GM12873 (cell line): ENCODE measurements around the gene ATXN3L.

Experiments used
- CTCF ChIP-seq: IDR thresholded peaks from 2 replicates; pipeline ENCODE4 v1.5.1; 2012; ENCODE audit warnings: low read depth, mild to moderate bottlenecking, moderate library complexity, low read length, control low read depth; ENCODE audit not compliant: insufficient read depth; ENCODE audit errors: missing control alignments

The ATXN3L gene

GRCh38 chrX:13281289-13281688, 38.6 kb downstream of the ATXN3L start:
- TF ChIP-seq CTCF = no peak

GRCh38 chrX:13279279-13280018, 40.4 kb downstream of the ATXN3L start:
- TF ChIP-seq CTCF = no peak

- TF ChIP-seq CTCF = no peak
Observed at GRCh38 chrX:13277539-13277938, 42.3 kb downstream of the ATXN3L start.

- TF ChIP-seq CTCF = no peak
Observed at GRCh38 chrX:13276991-13277390, 42.9 kb downstream of the ATXN3L start.

- TF ChIP-seq CTCF = no peak
Observed at GRCh38 chrX:13275031-13275430, 44.8 kb downstream of the ATXN3L start.

GRCh38 chrX:13272426-13272825, 47.4 kb downstream of the ATXN3L start:
- TF ChIP-seq CTCF = no peak

GRCh38 chrX:13271511-13271910, 48.3 kb downstream of the ATXN3L start:
- no peak for TF ChIP-seq CTCF
